Measurements from ENCODE around the gene WDCP.
A peak's percentile ranks its signal among the peaks of the same experiment; 100 is the strongest.
"Not testable (repeated sequence)": the region's sequence is repeated elsewhere in the genome, so short reads cannot be mapped to it uniquely, and the experiment has no call there.

WDCP gene

GRCh38 chr2:24021122-24021998, 25.8 kb downstream of the WDCP start:
- H3K27ac ChIP-seq (ENCODE audit: low read depth, low read length), result no peak overlapping the region
- H3K79me2 ChIP-seq (ENCODE audit: control insufficient read depth, insufficient read depth, low read length, unreplicated experiment), result no peaks in the 10 kb centered on the region
- H3K27me3 ChIP-seq (ENCODE audit: insufficient read depth, low read length), result no peaks in the 10 kb centered on the region
- peaks cover 17% of the 10 kb centered on the region for H3K4me1 ChIP-seq (ENCODE audit: control insufficient read depth, insufficient read depth, low read length, unreplicated experiment)
- no peaks in the 10 kb centered on the region for H3K36me3 ChIP-seq (ENCODE audit: insufficient read depth, low read length)
- no peak overlapping the region for H3K4me3 ChIP-seq (ENCODE audit: low read depth, low read length)
- H2AFZ ChIP-seq (ENCODE audit: low read length, unreplicated experiment), result no peak overlapping the region

GRCh38 chr2:24020244-24020643, 26.9 kb downstream of the WDCP start:
- Histone ChIP-seq H3K36me3 (ENCODE audit: insufficient read depth, low read length) (no peaks in the 10 kb centered on the region), H3K4me3 (ENCODE audit: low read depth, low read length) (no peak overlapping the region), H2AFZ (ENCODE audit: low read length, unreplicated experiment) (no peak overlapping the region), H3K4me1 (ENCODE audit: control insufficient read depth, insufficient read depth, low read length, unreplicated experiment) (peaks cover 23% of the 10 kb centered on the region), H3K27ac (ENCODE audit: low read depth, low read length) (no peak overlapping the region), H3K79me2 (ENCODE audit: control insufficient read depth, insufficient read depth, low read length, unreplicated experiment) (no peaks in the 10 kb centered on the region), H3K27me3 (ENCODE audit: insufficient read depth, low read length) (no peaks in the 10 kb centered on the region)

GRCh38 chr2:24019729-24020128, 27.5 kb downstream of the WDCP start:
- Histone ChIP-seq H2AFZ (ENCODE audit: low read length, unreplicated experiment) (no peak overlapping the region), H3K27me3 (ENCODE audit: insufficient read depth, low read length) (no peaks in the 10 kb centered on the region), H3K4me1 (ENCODE audit: control insufficient read depth, insufficient read depth, low read length, unreplicated experiment) (peaks cover 28% of the 10 kb centered on the region), H3K4me3 (ENCODE audit: low read depth, low read length) (no peak overlapping the region), H3K36me3 (ENCODE audit: insufficient read depth, low read length) (no peaks in the 10 kb centered on the region), H3K79me2 (ENCODE audit: control insufficient read depth, insufficient read depth, low read length, unreplicated experiment) (no peaks in the 10 kb centered on the region), H3K27ac (ENCODE audit: low read depth, low read length) (no peak overlapping the region)

GRCh38 chr2:24018241-24018640, 28.9 kb downstream of the WDCP start:
- Histone ChIP-seq H3K4me1 (ENCODE audit: control insufficient read depth, insufficient read depth, low read length, unreplicated experiment) (peaks cover 27% of the 10 kb centered on the region), H3K36me3 (ENCODE audit: insufficient read depth, low read length) (no peaks in the 10 kb centered on the region), H2AFZ (ENCODE audit: low read length, unreplicated experiment) (no peak overlapping the region), H3K79me2 (ENCODE audit: control insufficient read depth, insufficient read depth, low read length, unreplicated experiment) (no peaks in the 10 kb centered on the region), H3K4me3 (ENCODE audit: low read depth, low read length) (no peak overlapping the region), H3K27me3 (ENCODE audit: insufficient read depth, low read length) (no peaks in the 10 kb centered on the region), H3K27ac (ENCODE audit: low read depth, low read length) (no peak overlapping the region)

- Histone ChIP-seq H3K4me3 (ENCODE audit: low read depth, low read length) (no peak overlapping the region), H3K27me3 (ENCODE audit: insufficient read depth, low read length) (no peaks in the 10 kb centered on the region), H2AFZ (ENCODE audit: low read length, unreplicated experiment) (no peak overlapping the region), H3K36me3 (ENCODE audit: insufficient read depth, low read length) (no peaks in the 10 kb centered on the region), H3K27ac (ENCODE audit: low read depth, low read length) (no peak overlapping the region), H3K79me2 (ENCODE audit: control insufficient read depth, insufficient read depth, low read length, unreplicated experiment) (no peaks in the 10 kb centered on the region), H3K4me1 (ENCODE audit: control insufficient read depth, insufficient read depth, low read length, unreplicated experiment) (peaks cover 29% of the 10 kb centered on the region)
These were observed 29.5 kb downstream of the WDCP start for GRCh38 chr2:24017711-24018110.

- H3K27ac ChIP-seq (ENCODE audit: low read depth, low read length), result peak overlapping the region; percentile 83
- no peaks in the 10 kb centered on the region for H3K36me3 ChIP-seq (ENCODE audit: insufficient read depth, low read length)
- H3K4me3 ChIP-seq (ENCODE audit: low read depth, low read length), result no peak overlapping the region
- H3K79me2 ChIP-seq (ENCODE audit: control insufficient read depth, insufficient read depth, low read length, unreplicated experiment), result no peaks in the 10 kb centered on the region
- no peak overlapping the region for H2AFZ ChIP-seq (ENCODE audit: low read length, unreplicated experiment)
- peaks cover 35% of the 10 kb centered on the region for H3K4me1 ChIP-seq (ENCODE audit: control insufficient read depth, insufficient read depth, low read length, unreplicated experiment)
- H3K27me3 ChIP-seq (ENCODE audit: insufficient read depth, low read length), result no peaks in the 10 kb centered on the region
These were observed 30.1 kb downstream of the WDCP start for GRCh38 chr2:24016853-24017703.

GRCh38 chr2:24016376-24016761, 30.8 kb downstream of the WDCP start:
- no peaks in the 10 kb centered on the region for H3K79me2 ChIP-seq (ENCODE audit: control insufficient read depth, insufficient read depth, low read length, unreplicated experiment)
- H3K27ac ChIP-seq (ENCODE audit: low read depth, low read length), result peak overlapping the region; percentile 83

GRCh38 chr2:24015562-24016375, 31.4 kb downstream of the WDCP start:
- Histone ChIP-seq H2AFZ (ENCODE audit: low read length, unreplicated experiment) (no peak overlapping the region), H3K27me3 (ENCODE audit: insufficient read depth, low read length) (no peaks in the 10 kb centered on the region), H3K27ac (ENCODE audit: low read depth, low read length) (peak overlapping the region; percentile 83), H3K36me3 (ENCODE audit: insufficient read depth, low read length) (no peaks in the 10 kb centered on the region), H3K4me3 (ENCODE audit: low read depth, low read length) (0 out of 2 replicates have a peak overlapping the region, but pooled peaks have one; percentile 1), H3K4me1 (ENCODE audit: control insufficient read depth, insufficient read depth, low read length, unreplicated experiment) (peaks cover 31% of the 10 kb centered on the region), H3K79me2 (ENCODE audit: control insufficient read depth, insufficient read depth, low read length, unreplicated experiment) (no peaks in the 10 kb centered on the region)

More at GRCh38 chr2:24016376-24016761, 30.8 kb downstream of the WDCP start:
- Histone ChIP-seq H3K4me3 (ENCODE audit: low read depth, low read length) (0 out of 2 replicates have a peak overlapping the region, but pooled peaks have one; percentile 1), H3K4me1 (ENCODE audit: control insufficient read depth, insufficient read depth, low read length, unreplicated experiment) (peaks cover 35% of the 10 kb centered on the region), H3K27me3 (ENCODE audit: insufficient read depth, low read length) (no peaks in the 10 kb centered on the region), H3K36me3 (ENCODE audit: insufficient read depth, low read length) (no peaks in the 10 kb centered on the region), H2AFZ (ENCODE audit: low read length, unreplicated experiment) (no peak overlapping the region)

- H2AFZ ChIP-seq (ENCODE audit: low read length, unreplicated experiment); H3K27me3 ChIP-seq (ENCODE audit: insufficient read depth, low read length); H3K4me3 ChIP-seq (ENCODE audit: low read depth, low read length); H3K79me2 ChIP-seq (ENCODE audit: control insufficient read depth, insufficient read depth, low read length, unreplicated experiment); H3K36me3 ChIP-seq (ENCODE audit: insufficient read depth, low read length): not testable (repeated sequence)
- Histone ChIP-seq H3K27ac (ENCODE audit: low read depth, low read length) (peak overlapping the region; percentile 83), H3K4me1 (ENCODE audit: control insufficient read depth, insufficient read depth, low read length, unreplicated experiment) (peaks cover 31% of the 10 kb centered on the region)
These were observed 32.3 kb downstream of the WDCP start for GRCh38 chr2:24014902-24015301.

GRCh38 chr2:24012521-24013188, 34.5 kb downstream of the WDCP start:
- Histone ChIP-seq H3K27me3 (ENCODE audit: insufficient read depth, low read length) (no peaks in the 10 kb centered on the region), H2AFZ (ENCODE audit: low read length, unreplicated experiment) (no peak overlapping the region), H3K4me1 (ENCODE audit: control insufficient read depth, insufficient read depth, low read length, unreplicated experiment) (peaks cover 31% of the 10 kb centered on the region), H3K79me2 (ENCODE audit: control insufficient read depth, insufficient read depth, low read length, unreplicated experiment) (no peaks in the 10 kb centered on the region), H3K4me3 (ENCODE audit: low read depth, low read length) (no peak overlapping the region), H3K36me3 (ENCODE audit: insufficient read depth, low read length) (no peaks in the 10 kb centered on the region), H3K27ac (ENCODE audit: low read depth, low read length) (no peak overlapping the region)
